Skeletal muscle satellite cell (primary cell): ENCODE data around the gene MEF2C.
"Not testable (repeated sequence)": the region's sequence is repeated elsewhere in the genome, so short reads cannot be mapped to it uniquely, and the experiment has no call there.

ENCODE experiments used
- H3K27me3 ChIP-seq: 2 replicates; pipeline ENCODE4 v1.7.0; 2013; ENCODE audit warnings: low read length; ENCODE audit not compliant: control insufficient read depth, insufficient read depth
- H3K36me3 ChIP-seq: 2 replicates; pipeline ENCODE4 v1.7.0; 2013; ENCODE audit warnings: mild to moderate bottlenecking, control low read depth, low read length; ENCODE audit not compliant: insufficient read depth
- H3K4me1 ChIP-seq: 2 replicates; pipeline ENCODE4 v1.7.0; 2013; ENCODE audit warnings: low read length; ENCODE audit not compliant: control insufficient read depth, insufficient read depth
- H3K4me2 ChIP-seq: 2 replicates; pipeline ENCODE4 v1.7.0; 2013; ENCODE audit warnings: mild to moderate bottlenecking, low read length
- H3K4me3 ChIP-seq: 2 replicates; pipeline ENCODE4 v1.7.0; 2013; ENCODE audit warnings: low read length
- H3K9ac ChIP-seq: 2 replicates; pipeline ENCODE4 v1.7.0; 2013; ENCODE audit warnings: mild to moderate bottlenecking, low read depth, low read length, moderate library complexity
- H3K9me3 ChIP-seq: replicated peaks from 2 replicates; pipeline ENCODE4 v1.7.0; 2013; ENCODE audit warnings: mild to moderate bottlenecking, control low read depth, low read length

MEF2C gene

DNA sequence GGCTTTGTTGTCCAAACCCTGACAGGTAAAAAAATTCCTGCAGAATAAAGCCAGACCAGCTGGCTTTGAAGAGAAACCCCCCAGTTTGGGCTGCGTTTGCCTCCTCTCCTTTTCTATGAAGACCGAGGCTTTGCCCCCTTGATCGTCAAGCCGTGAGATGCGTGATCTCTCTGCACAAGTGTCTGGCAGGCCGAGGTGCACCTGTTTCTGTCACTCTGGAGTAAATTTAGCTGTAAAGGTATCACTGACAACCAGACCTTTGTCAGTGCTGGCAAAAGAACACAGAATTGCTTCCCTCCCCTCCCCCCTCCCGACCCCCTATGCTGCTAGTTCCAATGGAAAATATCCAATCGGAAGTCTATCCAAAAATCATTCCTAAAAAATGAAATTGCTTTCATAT lies 21.0 kb upstream of the MEF2C start:
- not testable (repeated sequence) for H3K27me3 ChIP-seq, H3K4me2 ChIP-seq, H3K36me3 ChIP-seq, H3K9ac ChIP-seq, H3K9me3 ChIP-seq, H3K4me1 ChIP-seq, H3K4me3 ChIP-seq

DNA sequence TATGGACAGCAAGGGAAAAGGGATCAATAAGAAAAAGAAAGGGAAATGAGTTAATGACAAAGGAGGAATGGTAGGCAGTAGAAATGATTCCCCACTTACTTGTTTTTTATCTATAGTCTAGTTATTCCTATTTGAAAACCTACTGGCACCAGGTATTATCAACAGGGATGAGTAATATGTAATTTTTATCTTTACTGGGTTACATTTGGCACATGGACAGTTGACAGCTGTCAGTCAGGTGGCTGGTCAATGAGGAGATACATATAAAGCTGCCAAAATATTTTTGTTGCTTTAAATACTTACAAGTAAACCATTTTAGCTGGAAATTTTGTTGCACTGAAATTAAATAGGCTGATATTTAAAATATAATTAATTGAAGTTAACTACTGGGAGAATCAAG lies 18.1 kb upstream of the MEF2C start:
- not testable (repeated sequence) for H3K36me3 ChIP-seq, H3K4me2 ChIP-seq, H3K4me3 ChIP-seq, H3K9me3 ChIP-seq, H3K27me3 ChIP-seq, H3K9ac ChIP-seq, H3K4me1 ChIP-seq

DNA sequence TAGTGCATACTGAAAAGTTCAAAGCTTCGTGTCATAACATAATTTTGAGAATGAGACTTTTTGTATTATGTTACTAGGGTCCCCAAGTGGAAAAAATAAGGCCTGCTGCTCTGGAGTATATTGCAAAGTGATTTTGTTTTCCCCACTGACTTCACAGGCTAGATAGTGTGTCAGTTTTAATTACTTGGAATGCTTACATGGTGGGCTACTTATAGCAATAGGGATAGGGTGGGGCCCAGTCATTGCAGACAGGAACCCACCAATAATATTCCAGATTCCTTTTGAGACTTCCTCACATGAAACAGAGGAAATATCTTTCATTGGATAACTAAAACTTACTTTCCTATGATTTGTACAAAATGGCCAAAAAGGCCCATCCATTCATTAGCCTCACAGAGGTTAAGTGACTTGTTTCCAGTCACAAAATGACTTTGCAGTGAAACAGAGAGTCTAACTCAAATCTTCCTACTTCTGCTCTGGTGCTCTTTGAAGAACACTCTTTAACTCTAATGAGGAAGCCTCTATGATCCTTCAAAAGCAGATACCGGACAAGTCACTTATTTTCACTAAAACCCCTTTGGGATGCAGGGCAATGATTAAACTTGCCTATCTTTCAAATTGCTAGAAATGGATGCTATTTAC lies 16.2 kb upstream of the MEF2C start:
- no peak overlapping the region for H3K9ac ChIP-seq
- no peaks in the 10 kb centered on the region for H3K9me3 ChIP-seq
- no peak overlapping the region for H3K4me2 ChIP-seq
- no peaks in the 10 kb centered on the region for H3K4me1 ChIP-seq
- H3K27me3 ChIP-seq = no peaks in the 10 kb centered on the region
- no peak overlapping the region for H3K4me3 ChIP-seq
- no peaks in the 10 kb centered on the region for H3K36me3 ChIP-seq

DNA sequence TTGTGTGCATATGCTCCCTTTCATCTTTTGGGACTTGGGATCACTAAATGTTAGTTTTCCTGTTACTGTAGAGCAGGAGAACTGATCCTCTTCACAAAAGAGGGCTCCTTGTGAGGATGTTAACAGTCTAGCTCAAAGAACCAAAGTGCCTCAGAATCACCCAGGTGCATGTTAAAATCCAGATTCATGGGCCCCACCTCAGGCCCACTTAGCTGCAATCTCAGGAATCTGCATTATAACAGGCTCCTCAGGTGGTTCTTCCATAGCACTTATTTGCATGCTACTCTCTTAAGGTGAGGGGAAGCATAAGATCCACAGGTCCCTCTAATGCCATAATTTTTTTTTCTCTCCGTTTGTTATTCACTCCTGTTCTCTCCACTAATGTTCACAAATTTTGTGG lies 14.8 kb upstream of the MEF2C start:
- H3K4me3 ChIP-seq = no peak overlapping the region
- H3K4me2 ChIP-seq = no peak overlapping the region
- no peaks in the 10 kb centered on the region for H3K27me3 ChIP-seq
- no peak overlapping the region for H3K9ac ChIP-seq
- H3K9me3 ChIP-seq = no peaks in the 10 kb centered on the region
- H3K36me3 ChIP-seq = no peaks in the 10 kb centered on the region
- no peaks in the 10 kb centered on the region for H3K4me1 ChIP-seq

DNA sequence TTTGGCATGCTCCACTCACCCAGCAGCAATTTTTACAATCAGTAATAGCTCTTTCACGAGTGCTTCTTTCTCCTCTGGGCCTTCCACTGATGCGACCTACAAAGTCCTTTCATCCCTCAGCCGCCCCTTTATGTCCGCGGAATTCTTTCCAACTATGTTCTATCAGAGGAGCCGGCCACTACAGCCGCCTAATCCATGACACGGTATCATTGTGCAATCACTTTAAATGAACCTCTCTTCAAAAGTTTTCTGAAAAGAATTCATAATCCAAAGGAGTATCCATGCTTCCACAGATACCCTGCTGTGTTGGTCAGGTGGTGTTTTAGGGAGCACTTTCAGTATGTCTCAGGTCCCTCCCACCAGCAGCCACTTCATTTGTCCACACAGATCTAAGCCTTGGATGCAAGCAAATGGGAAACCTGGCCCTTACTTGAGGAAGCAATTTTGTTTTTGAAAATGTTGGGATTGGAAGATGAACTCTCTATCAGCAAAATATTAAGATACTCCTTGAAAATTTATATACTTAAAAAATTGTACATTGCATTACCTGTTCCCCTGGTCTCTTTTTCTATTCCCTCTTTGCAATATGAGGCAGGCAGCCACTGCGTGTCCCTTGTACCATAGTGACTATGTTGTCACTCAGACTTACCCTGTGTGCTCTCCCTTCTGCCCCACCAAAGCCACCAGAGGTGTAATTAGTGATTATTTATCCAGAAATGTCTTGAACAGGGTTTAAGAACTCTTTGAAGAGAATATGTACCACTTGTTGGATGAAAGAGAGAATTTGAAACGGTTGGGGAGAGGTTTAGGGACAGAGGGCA lies 12.9 kb upstream of the MEF2C start:
- Histone ChIP-seq H3K4me1 (no peaks in the 10 kb centered on the region), H3K9me3 (no peaks in the 10 kb centered on the region), H3K4me3 (no peak overlapping the region), H3K36me3 (no peaks in the 10 kb centered on the region), H3K9ac (no peak overlapping the region), H3K4me2 (no peak overlapping the region), H3K27me3 (no peaks in the 10 kb centered on the region)

DNA sequence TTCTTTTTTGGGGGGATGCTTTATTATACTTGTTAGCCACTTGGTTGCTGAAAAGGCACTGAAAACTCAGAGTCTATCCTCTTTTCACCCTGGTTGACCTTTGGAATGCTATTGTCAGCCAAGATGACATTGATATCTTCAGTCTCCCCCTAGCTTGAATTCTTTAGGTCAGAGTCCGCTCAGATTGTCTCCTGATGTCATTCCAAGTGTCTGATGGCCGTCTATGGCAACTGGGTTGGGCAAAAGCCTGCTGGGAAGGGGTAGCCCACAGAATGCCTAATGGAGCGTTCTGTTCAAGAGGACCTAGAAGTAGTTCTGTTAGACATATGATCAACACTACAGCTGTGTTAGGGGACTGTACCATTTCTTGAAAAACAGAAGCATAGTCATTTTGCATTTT lies 9.7 kb upstream of the MEF2C start:
- H3K36me3 ChIP-seq = no peaks in the 10 kb centered on the region
- no peak overlapping the region for H3K4me2 ChIP-seq
- no peaks in the 10 kb centered on the region for H3K27me3 ChIP-seq
- no peak overlapping the region for H3K4me3 ChIP-seq
- no peaks in the 10 kb centered on the region for H3K4me1 ChIP-seq
- H3K9me3 ChIP-seq = no peaks in the 10 kb centered on the region
- no peak overlapping the region for H3K9ac ChIP-seq

DNA sequence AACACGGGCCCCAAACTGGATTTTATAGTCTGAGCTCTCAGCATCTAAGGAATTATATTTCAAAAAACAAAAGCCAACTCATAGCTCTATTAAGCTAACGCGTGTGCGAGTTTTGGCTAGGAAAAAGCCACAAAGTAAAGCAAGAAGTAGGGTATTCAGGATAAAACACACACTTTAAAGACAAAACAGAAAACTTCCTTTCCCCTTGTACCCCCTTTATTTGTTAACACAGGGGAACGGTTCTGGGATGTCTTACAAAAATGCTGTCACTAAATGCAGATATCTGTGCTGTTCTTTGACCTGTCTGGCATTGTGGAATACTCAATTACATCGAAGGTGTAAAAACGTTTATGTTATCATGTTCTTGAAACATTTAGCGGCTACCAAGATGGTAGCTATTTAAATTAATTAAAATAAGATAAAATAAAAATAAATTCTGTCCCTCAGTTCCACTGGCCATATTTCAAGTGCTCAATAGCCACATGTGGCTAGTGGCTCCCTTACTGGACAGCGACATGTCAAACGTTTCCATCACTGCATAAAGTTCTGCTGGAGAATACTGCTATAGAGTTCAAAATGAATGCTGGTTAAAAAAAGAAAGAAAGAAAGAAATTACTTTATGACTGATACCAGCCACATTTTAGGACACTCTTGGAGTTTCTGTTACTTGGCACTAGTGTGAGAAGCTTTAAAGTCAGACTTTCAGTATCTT lies 7.2 kb upstream of the MEF2C start:
- Histone ChIP-seq H3K4me1 (no peaks in the 10 kb centered on the region), H3K4me2 (peak overlapping the region; percentile 99), H3K27me3 (no peaks in the 10 kb centered on the region), H3K9ac (peak overlapping the region; percentile 72), H3K9me3 (no peaks in the 10 kb centered on the region), H3K36me3 (no peaks in the 10 kb centered on the region), H3K4me3 (peak overlapping the region; percentile 80)

DNA sequence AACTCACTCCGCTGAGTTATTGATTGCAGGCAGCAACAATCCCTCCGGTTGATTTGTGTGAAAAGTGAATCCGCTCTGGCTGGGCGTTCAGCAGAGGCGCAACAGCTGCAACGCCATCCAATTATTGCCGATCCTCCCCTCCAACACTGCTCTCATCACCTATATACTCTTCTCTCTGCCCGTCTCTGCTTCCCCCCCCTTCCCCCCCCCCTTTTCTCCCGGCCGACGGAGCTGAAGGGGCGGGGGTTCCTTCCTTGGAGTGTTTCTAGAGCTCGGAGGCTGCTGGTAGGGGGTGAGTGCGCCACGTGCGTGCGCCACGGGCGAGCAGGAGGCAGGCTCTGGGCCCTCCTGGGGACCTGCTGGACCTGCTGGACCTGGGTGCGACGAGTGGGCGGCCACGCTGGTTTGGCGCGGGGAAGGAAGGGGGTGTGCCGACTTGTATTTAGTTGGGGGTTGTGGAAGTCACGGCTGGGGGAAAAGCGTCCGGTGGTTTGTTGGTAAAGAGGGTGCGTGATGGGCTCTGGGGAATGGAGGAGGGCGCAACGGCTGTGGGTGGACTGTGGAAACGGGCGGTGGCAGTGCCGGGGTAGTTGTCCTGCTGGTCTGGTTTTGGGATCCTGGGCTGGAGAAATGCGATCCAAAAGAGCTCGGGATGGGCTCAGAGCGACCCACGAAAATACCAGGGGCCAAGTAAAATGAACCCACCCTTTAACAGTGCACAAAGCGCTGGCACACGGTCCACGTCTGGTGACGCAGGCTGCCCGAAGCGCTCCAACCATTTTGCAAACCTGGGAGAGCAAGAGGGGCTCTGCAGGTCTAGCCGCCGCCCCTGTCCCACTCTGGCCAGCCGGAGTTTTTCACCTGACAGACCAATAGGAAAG lies 6.4 kb upstream of the MEF2C start:
- H3K4me2 ChIP-seq = peak overlapping the region; percentile 99
- H3K4me1 ChIP-seq = peaks cover 3% of the 10 kb centered on the region
- H3K9ac ChIP-seq = peak overlapping the region; percentile 72
- peak overlapping the region; percentile 80 for H3K4me3 ChIP-seq
- H3K27me3 ChIP-seq = no peaks in the 10 kb centered on the region
- no peaks in the 10 kb centered on the region for H3K36me3 ChIP-seq
- H3K9me3 ChIP-seq = no peaks in the 10 kb centered on the region

DNA sequence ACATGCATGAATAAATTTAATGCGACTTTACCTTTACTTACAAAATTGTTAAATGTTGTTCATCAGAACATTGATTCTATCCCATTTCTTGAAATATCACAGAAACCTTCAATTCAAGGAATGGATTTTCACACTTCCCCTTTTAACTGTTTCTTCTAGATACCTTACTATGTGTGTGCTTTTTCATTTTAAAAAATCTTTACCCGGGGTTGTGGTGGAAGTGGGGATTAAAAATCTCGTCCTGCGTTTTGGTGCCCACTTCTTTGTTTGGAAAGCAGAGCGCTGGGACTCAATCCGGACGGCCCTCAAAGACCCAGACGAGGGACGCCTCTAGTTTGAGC lies 5.8 kb upstream of the MEF2C start:
- no peaks in the 10 kb centered on the region for H3K9me3 ChIP-seq
- H3K4me1 ChIP-seq = peaks cover 5% of the 10 kb centered on the region
- no peaks in the 10 kb centered on the region for H3K36me3 ChIP-seq
- peak overlapping the region; percentile 99 for H3K4me2 ChIP-seq
- H3K27me3 ChIP-seq = no peaks in the 10 kb centered on the region
- peak overlapping the region; percentile 72 for H3K9ac ChIP-seq
- peak overlapping the region; percentile 80 for H3K4me3 ChIP-seq

DNA sequence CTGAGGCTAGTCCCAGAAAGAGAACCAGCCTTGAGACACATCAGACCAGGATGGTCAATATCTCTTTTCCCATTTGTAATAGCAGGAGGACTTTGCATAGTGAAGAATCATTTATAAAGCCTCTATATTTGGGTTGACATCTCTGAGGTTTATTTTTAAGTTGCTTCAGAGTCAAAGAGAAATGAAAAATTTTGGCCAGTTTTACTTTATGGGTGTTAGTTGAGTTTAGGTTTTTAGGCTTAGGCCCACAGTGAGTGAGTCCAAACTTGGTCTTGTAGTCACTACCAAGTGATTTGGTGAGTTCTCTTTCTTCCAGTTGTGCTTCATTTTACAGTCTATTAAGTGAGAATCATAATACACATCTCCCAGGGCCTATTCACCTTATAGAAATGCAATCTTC lies 5.3 kb upstream of the MEF2C start:
- Histone ChIP-seq H3K4me1 (peaks cover 5% of the 10 kb centered on the region), H3K36me3 (no peaks in the 10 kb centered on the region), H3K4me3 (no peak overlapping the region), H3K9ac (no peak overlapping the region), H3K27me3 (no peaks in the 10 kb centered on the region), H3K9me3 (no peaks in the 10 kb centered on the region), H3K4me2 (no peak overlapping the region)

DNA sequence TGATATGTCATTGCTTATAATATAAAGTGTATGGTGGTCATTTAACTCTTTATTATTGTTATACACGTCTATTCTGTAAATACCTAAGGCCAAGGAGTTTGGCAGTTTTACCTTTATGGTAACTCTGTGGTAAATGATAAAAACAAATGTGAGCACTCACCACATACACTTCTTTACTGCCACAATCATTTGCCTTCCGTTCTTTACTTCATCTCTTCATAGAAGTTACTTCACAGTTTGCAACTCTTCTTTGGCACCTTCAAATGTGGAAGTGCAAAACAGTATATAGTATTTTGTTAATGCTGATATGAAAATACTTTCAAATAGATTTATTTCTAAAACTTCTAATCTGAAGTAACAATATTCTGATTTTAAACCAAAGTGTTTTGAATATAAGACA lies 4.4 kb upstream of the MEF2C start:
- H3K36me3 ChIP-seq = no peaks in the 10 kb centered on the region
- H3K9me3 ChIP-seq = no peaks in the 10 kb centered on the region
- H3K4me1 ChIP-seq = peaks cover 5% of the 10 kb centered on the region
- no peak overlapping the region for H3K9ac ChIP-seq
- no peak overlapping the region for H3K4me2 ChIP-seq
- H3K4me3 ChIP-seq = no peak overlapping the region
- no peaks in the 10 kb centered on the region for H3K27me3 ChIP-seq
